SK-N-SH treated with all-trans-retinoic acid at 6 μM for 48 hours (cell line): ENCODE data around the gene ARL11.

Experiments
- ATAC-seq: fragments of 200-7000 bp; cut with Tn5 transposase; 3 replicates; pipeline ENCODE4 v1.9.1; 2020; ENCODE audit warnings: mild to moderate bottlenecking, moderate library complexity
- ARNTL ChIP-seq: fragments of 450-650 bp; formaldehyde crosslinking; IDR thresholded peaks from 2 replicates; pipeline ENCODE4 v1.5.0; 2020; ENCODE audit warnings: low read depth, mild to moderate bottlenecking, moderate library complexity, borderline replicate concordance
- BACH2 ChIP-seq: fragments of 250-450 bp; sonication (Bioruptor Pico); IDR thresholded peaks from 2 replicates; pipeline ENCODE4 v1.9.0; 2021; ENCODE audit warnings: mild to moderate bottlenecking, borderline replicate concordance
- CSDC2 ChIP-seq: fragments of 250-450 bp; sonication (Bioruptor Pico); IDR thresholded peaks from 2 replicates; pipeline ENCODE4 v1.5.0; 2020; ENCODE audit warnings: mild to moderate bottlenecking, moderate library complexity
- ESRRG ChIP-seq: fragments of 250-450 bp; sonication (Bioruptor Pico); IDR thresholded peaks from 2 replicates; pipeline ENCODE4 v1.6.1; 2021; ENCODE audit warnings: mild to moderate bottlenecking
- GLIS3 ChIP-seq: fragments of 250-450 bp; sonication (Bioruptor Pico); IDR thresholded peaks from 2 replicates; pipeline ENCODE4 v1.5.0; 2020; ENCODE audit warnings: mild to moderate bottlenecking, moderate library complexity
- ISL1 ChIP-seq: fragments of 250-450 bp; sonication (Bioruptor Pico); IDR thresholded peaks from 2 replicates; pipeline ENCODE4 v2.1.2; 2022; ENCODE audit warnings: mild to moderate bottlenecking, moderate library complexity
- OSR1 ChIP-seq: fragments of 250-450 bp; sonication (Bioruptor Pico); IDR thresholded peaks from 2 replicates; pipeline ENCODE4 v1.8.0; 2022; ENCODE audit warnings: moderate library complexity, mild to moderate bottlenecking, inconsistent platforms
- PPARA ChIP-seq: fragments of 250-450 bp; sonication (Bioruptor Pico); IDR thresholded peaks from 2 replicates; pipeline ENCODE4 v1.5.0; 2020; ENCODE audit warnings: mild to moderate bottlenecking, borderline replicate concordance
- RARB ChIP-seq: fragments of 250-450 bp; sonication (Bioruptor Pico); IDR thresholded peaks from 2 replicates; pipeline ENCODE4 v1.8.0; 2021; ENCODE audit warnings: mild to moderate bottlenecking, moderate library complexity
- TCF4 ChIP-seq: fragments of 250-450 bp; sonication (Bioruptor Pico); IDR thresholded peaks from 2 replicates; pipeline ENCODE4 v1.8.0; 2021; ENCODE audit warnings: mild to moderate bottlenecking, moderate library complexity, borderline replicate concordance
- ZC3H10 ChIP-seq: fragments of 250-450 bp; sonication (Bioruptor Pico); IDR thresholded peaks from 2 replicates; pipeline ENCODE4 v1.5.1; 2021; ENCODE audit warnings: mild to moderate bottlenecking, moderate library complexity
- ZFP3 ChIP-seq: fragments of 250-450 bp; sonication (Bioruptor Pico); IDR thresholded peaks from 2 replicates; pipeline ENCODE4 v1.5.0; 2020; ENCODE audit warnings: mild to moderate bottlenecking, moderate library complexity
- ZFP30 ChIP-seq: fragments of 450-650 bp; formaldehyde crosslinking; IDR thresholded peaks from 2 replicates; pipeline ENCODE4 v1.5.0; 2022; ENCODE audit warnings: mild to moderate bottlenecking, moderate library complexity
- ZNF565 ChIP-seq: fragments of 450-650 bp; formaldehyde crosslinking; conservative IDR thresholded peaks from 2 replicates; pipeline ENCODE4 v1.5.0; 2020; ENCODE audit warnings: low read depth, mild to moderate bottlenecking, moderate library complexity
- ZNF70 ChIP-seq: fragments of 450-650 bp; formaldehyde crosslinking; IDR thresholded peaks from 2 replicates; pipeline ENCODE4 v1.5.0; 2020; ENCODE audit warnings: mild to moderate bottlenecking, moderate library complexity
- ZNF8 ChIP-seq: fragments of 450-650 bp; formaldehyde crosslinking; IDR thresholded peaks from 2 replicates; pipeline ENCODE4 v1.5.0; 2020; ENCODE audit warnings: mild to moderate bottlenecking, moderate library complexity
- TF ChIP-seq, protein P1 (sequence below): fragments of 250-450 bp; sonication (Bioruptor Pico); IDR thresholded peaks from 2 replicates; pipeline ENCODE4 v1.5.1; 2020; ENCODE audit warnings: low read depth, mild to moderate bottlenecking, moderate library complexity
- TF ChIP-seq, protein P2 (sequence below): fragments of 250-450 bp; sonication (Bioruptor Pico); IDR thresholded peaks from 2 replicates; pipeline ENCODE4 v1.8.0; 2021; ENCODE audit warnings: low read depth, mild to moderate bottlenecking, moderate library complexity, borderline replicate concordance
- TF ChIP-seq, protein P3 (sequence below): fragments of 250-450 bp; sonication (Bioruptor Pico); IDR thresholded peaks from 2 replicates; pipeline ENCODE4 v1.8.0; 2020; ENCODE audit warnings: mild to moderate bottlenecking, moderate library complexity, borderline replicate concordance
- TF ChIP-seq, protein P4 (sequence below): fragments of 250-450 bp; sonication (Bioruptor Pico); IDR thresholded peaks from 2 replicates; pipeline ENCODE4 v1.5.0; 2020; ENCODE audit warnings: mild to moderate bottlenecking, moderate library complexity

The ARL11 gene

DNA sequence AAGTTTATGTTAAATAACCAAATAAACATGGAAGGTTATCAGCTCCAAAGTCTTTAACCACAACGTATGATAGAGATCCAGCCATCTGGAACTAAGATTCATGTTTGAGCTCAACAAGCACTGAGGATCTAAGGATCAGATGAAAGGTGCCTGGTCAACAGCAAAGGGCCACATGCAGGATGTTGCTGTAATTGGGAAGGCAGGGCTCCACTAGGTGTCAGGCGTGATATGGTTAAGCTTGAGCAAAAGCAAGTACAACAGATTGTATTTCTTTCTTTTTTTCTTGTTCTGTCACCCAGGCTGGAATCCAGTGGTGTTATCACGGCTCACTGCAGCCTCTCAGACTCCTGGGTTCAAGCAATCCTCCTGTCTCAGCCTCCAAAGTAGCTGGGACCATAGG, 50.9 kb downstream of the ARL11 start:
- no peak for TF ChIP-seq ZC3H10 (CRISPR knock-in tag)
- TF ChIP-seq CSDC2, result no peak
- TF ChIP-seq RARB (CRISPR knock-in tag), result no peak
- TF ChIP-seq, protein P1, sequence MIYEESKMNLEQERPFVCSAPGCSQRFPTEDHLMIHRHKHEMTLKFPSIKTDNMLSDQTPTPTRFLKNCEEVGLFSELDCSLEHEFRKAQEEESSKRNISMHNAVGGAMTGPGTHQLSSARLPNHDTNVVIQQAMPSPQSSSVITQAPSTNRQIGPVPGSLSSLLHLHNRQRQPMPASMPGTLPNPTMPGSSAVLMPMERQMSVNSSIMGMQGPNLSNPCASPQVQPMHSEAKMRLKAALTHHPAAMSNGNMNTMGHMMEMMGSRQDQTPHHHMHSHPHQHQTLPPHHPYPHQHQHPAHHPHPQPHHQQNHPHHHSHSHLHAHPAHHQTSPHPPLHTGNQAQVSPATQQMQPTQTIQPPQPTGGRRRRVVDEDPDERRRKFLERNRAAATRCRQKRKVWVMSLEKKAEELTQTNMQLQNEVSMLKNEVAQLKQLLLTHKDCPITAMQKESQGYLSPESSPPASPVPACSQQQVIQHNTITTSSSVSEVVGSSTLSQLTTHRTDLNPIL, result no peak
- TF ChIP-seq, protein P2, sequence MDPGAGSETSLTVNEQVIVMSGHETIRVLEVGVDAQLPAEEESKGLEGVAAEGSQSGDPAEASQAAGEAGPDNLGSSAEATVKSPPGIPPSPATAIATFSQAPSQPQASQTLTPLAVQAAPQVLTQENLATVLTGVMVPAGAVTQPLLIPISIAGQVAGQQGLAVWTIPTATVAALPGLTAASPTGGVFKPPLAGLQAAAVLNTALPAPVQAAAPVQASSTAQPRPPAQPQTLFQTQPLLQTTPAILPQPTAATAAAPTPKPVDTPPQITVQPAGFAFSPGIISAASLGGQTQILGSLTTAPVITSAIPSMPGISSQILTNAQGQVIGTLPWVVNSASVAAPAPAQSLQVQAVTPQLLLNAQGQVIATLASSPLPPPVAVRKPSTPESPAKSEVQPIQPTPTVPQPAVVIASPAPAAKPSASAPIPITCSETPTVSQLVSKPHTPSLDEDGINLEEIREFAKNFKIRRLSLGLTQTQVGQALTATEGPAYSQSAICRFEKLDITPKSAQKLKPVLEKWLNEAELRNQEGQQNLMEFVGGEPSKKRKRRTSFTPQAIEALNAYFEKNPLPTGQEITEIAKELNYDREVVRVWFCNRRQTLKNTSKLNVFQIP (CRISPR knock-in tag), result no peak
- no peak for TF ChIP-seq BACH2
- TF ChIP-seq ZNF70 (CRISPR knock-in tag), result no peak
- no peak for TF ChIP-seq PPARA (CRISPR knock-in tag)
- TF ChIP-seq ZNF8 (CRISPR knock-in tag), result no peak
- TF ChIP-seq, protein P3, sequence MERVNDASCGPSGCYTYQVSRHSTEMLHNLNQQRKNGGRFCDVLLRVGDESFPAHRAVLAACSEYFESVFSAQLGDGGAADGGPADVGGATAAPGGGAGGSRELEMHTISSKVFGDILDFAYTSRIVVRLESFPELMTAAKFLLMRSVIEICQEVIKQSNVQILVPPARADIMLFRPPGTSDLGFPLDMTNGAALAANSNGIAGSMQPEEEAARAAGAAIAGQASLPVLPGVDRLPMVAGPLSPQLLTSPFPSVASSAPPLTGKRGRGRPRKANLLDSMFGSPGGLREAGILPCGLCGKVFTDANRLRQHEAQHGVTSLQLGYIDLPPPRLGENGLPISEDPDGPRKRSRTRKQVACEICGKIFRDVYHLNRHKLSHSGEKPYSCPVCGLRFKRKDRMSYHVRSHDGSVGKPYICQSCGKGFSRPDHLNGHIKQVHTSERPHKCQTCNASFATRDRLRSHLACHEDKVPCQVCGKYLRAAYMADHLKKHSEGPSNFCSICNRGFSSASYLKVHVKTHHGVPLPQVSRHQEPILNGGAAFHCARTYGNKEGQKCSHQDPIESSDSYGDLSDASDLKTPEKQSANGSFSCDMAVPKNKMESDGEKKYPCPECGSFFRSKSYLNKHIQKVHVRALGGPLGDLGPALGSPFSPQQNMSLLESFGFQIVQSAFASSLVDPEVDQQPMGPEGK (CRISPR knock-in tag), result no peak
- no peak for TF ChIP-seq ZFP3 (CRISPR knock-in tag)
- TF ChIP-seq TCF4 (CRISPR knock-in tag), result no peak
- TF ChIP-seq, protein P4, sequence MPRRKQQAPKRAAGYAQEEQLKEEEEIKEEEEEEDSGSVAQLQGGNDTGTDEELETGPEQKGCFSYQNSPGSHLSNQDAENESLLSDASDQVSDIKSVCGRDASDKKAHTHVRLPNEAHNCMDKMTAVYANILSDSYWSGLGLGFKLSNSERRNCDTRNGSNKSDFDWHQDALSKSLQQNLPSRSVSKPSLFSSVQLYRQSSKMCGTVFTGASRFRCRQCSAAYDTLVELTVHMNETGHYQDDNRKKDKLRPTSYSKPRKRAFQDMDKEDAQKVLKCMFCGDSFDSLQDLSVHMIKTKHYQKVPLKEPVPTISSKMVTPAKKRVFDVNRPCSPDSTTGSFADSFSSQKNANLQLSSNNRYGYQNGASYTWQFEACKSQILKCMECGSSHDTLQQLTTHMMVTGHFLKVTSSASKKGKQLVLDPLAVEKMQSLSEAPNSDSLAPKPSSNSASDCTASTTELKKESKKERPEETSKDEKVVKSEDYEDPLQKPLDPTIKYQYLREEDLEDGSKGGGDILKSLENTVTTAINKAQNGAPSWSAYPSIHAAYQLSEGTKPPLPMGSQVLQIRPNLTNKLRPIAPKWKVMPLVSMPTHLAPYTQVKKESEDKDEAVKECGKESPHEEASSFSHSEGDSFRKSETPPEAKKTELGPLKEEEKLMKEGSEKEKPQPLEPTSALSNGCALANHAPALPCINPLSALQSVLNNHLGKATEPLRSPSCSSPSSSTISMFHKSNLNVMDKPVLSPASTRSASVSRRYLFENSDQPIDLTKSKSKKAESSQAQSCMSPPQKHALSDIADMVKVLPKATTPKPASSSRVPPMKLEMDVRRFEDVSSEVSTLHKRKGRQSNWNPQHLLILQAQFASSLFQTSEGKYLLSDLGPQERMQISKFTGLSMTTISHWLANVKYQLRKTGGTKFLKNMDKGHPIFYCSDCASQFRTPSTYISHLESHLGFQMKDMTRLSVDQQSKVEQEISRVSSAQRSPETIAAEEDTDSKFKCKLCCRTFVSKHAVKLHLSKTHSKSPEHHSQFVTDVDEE (CRISPR knock-in tag), result no peak
- TF ChIP-seq OSR1 (CRISPR knock-in tag), result no peak
- TF ChIP-seq ARNTL, result no peak
- no peak for TF ChIP-seq ESRRG
- ATAC-seq, result no peak

DNA sequence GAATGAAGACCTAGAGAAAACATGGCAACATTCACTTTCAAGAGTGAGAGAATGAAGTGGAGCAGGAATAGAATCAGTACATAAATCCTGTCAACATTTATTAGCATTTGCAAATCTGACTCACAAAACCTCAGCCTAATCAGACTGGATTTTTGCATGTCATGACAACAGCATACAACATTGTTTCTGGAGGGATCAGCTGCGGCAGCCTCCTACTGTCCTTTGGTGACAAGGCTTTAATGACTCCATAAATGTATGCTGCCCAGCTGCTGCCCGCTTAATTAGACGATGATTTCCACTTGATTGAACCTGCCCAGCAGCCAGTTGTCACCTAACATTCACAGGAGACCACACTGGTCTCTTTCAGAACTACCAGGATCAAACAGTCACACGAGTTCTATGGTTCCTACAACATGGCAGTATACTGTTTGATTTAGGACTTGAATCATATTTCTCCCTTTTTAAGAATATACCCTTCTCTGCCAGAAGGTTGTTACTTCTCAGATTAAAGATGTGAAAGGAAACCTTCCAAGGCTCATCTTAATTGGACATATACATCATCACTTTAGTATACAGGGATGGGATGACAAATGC, 53.6 kb downstream of the ARL11 start:
- no peak for TF ChIP-seq ZNF565
- TF ChIP-seq, protein P4 (CRISPR knock-in tag), result no peak
- no peak for TF ChIP-seq CSDC2
- no peak for TF ChIP-seq ISL1 (CRISPR knock-in tag)
- TF ChIP-seq, protein P2 (CRISPR knock-in tag), result no peak
- TF ChIP-seq ZFP3 (CRISPR knock-in tag), result no peak
- no peak for TF ChIP-seq GLIS3 (CRISPR knock-in tag)
- no peak for TF ChIP-seq RARB (CRISPR knock-in tag)
- TF ChIP-seq, protein P3 (CRISPR knock-in tag), result no peak
- TF ChIP-seq ZFP30, result no peak
- ATAC-seq, result no peak
